Neutrophil (primary cell): Measurements from ENCODE around the gene CKAP5.

Source experiments
- H3K27ac ChIP-seq: fragments of 200-600 bp; sonication (generic); 2 replicates; pipeline ENCODE4 v1.5.1; 2016; ENCODE audit warnings: mild to moderate bottlenecking, moderate library complexity
- H3K27me3 ChIP-seq: fragments of 200-600 bp; sonication (generic); 2 replicates; pipeline ENCODE4 v1.6.0; 2016; ENCODE audit warnings: mild to moderate bottlenecking
- H3K36me3 ChIP-seq: fragments of 200-600 bp; sonication (generic); 2 replicates; pipeline ENCODE4 v1.5.1; 2017
- H3K4me1 ChIP-seq, 2 experiments: fragments of 200-600 bp in 1 of 2; sonication (generic) in 1 of 2; 1 replicate in 1 of 2; 2 replicates in 1 of 2; pipeline versions ENCODE4 v1.5.1 to v1.6.1; 2013 to 2016; ENCODE audit warnings: low read depth in 1 of 2, low read length in 1 of 2, mild to moderate bottlenecking in 1 of 2, moderate library complexity in 1 of 2; ENCODE audit not compliant: control insufficient read depth in 1 of 2, insufficient read depth in 1 of 2
- H3K4me3 ChIP-seq, 2 experiments: fragments of 200-600 bp in 1 of 2; sonication (generic) in 1 of 2; 1 replicate in 1 of 2; 2 replicates in 1 of 2; pipeline ENCODE4 v1.5.1; 2013 to 2016; ENCODE audit warnings: low read depth in 1 of 2, low read length in 1 of 2, mild to moderate bottlenecking in 1 of 2, moderate library complexity in 1 of 2
- H3K9me3 ChIP-seq: fragments of 200-600 bp; sonication (generic); 2 replicates; pipeline ENCODE4 v1.5.1; 2016
- TF ChIP-seq, protein P1 (sequence below): fragments of 200-600 bp; sonication (generic); IDR thresholded peaks from 2 replicates; pipeline ENCODE4 v1.5.1; 2016; ENCODE audit warnings: antibody characterized with exemption

The CKAP5 gene

DNA sequence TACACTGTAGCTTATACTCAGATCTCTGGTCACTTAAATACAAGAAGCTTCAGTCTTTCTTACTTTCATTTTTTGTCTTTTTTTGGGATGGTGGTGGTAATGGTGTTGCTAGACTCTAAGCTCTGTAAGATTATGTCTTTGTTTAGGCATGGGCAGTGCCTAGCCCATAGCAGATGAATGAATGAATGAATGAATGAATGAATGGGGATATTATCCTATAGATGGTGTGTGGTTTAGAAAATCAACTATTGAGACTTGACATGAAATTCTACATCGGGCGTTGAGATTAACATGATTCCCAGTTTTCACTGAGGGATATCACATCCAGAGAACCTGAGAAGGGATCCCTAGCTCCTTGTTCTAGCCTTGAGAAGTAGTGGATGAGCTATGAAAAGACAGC lies 9.8 kb upstream of the CKAP5 start:
- Histone ChIP-seq H3K4me3 (no peak overlapping the region), H3K4me1 (no peaks in the 10 kb centered on the region), H3K9me3 (no peaks in the 10 kb centered on the region), H3K36me3 (no peaks in the 10 kb centered on the region), H3K27me3 (no peaks in the 10 kb centered on the region), H3K27ac (no peak overlapping the region)
- TF ChIP-seq, protein P1, sequence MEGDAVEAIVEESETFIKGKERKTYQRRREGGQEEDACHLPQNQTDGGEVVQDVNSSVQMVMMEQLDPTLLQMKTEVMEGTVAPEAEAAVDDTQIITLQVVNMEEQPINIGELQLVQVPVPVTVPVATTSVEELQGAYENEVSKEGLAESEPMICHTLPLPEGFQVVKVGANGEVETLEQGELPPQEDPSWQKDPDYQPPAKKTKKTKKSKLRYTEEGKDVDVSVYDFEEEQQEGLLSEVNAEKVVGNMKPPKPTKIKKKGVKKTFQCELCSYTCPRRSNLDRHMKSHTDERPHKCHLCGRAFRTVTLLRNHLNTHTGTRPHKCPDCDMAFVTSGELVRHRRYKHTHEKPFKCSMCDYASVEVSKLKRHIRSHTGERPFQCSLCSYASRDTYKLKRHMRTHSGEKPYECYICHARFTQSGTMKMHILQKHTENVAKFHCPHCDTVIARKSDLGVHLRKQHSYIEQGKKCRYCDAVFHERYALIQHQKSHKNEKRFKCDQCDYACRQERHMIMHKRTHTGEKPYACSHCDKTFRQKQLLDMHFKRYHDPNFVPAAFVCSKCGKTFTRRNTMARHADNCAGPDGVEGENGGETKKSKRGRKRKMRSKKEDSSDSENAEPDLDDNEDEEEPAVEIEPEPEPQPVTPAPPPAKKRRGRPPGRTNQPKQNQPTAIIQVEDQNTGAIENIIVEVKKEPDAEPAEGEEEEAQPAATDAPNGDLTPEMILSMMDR: no peak

DNA sequence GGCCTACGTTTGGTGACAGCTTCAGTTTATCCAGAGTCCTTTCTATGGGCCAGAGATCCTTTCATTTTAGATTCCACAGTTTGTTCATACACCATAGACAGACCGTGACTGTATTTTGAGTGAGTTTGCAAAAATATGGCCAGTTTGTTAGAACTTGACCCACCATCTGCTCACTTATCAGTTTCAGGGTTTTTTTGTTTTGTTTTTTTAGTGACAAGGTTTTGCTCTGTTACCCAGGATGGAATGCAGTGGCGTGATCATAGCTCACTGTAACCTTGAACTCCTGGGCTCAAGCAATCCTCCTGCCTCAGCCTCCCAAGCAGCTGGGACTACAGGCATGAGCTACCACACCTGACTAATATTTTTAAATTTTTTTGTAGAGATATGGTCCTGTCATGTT lies 9.1 kb upstream of the CKAP5 start:
- TF ChIP-seq, protein P1: no peak
- Histone ChIP-seq H3K27me3 (no peaks in the 10 kb centered on the region), H3K36me3 (no peaks in the 10 kb centered on the region), H3K4me1 (no peaks in the 10 kb centered on the region), H3K27ac (no peak overlapping the region), H3K4me3 (no peak overlapping the region), H3K9me3 (no peaks in the 10 kb centered on the region)

DNA sequence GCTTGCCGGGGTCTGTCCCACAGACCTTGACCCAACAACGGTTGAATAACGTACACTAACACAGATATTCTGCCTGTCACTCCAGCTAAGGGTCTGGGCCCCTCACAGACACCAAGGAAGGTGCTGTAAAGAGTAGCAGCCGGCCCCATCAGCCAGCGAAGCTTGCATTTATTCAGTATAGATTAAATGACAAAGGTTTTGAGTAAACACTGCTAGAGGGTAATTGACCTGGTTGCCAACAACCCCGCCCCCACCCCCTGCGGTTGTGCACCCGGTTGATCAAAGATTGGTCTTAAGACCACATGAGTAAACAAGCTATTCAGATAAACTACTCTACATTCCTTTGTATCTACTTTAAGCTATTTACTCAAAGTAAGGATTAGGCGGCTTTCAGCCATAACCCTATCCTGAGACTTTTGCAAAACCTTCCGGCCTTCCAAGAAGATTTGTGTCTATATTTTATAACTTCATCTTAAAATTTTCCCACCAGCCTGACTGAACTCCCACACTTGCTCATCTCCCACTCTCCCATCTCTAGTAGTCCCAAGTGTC lies 4.8 kb upstream of the CKAP5 start:
- H3K36me3 ChIP-seq: no peaks in the 10 kb centered on the region
- H3K4me1 ChIP-seq: peaks cover 5% of the 10 kb centered on the region in 2 experiments
- H3K9me3 ChIP-seq: no peaks in the 10 kb centered on the region
- H3K27ac ChIP-seq: no peak overlapping the region
- TF ChIP-seq, protein P1: no peak
- no peaks in the 10 kb centered on the region for H3K27me3 ChIP-seq
- no peak overlapping the region for H3K4me3 ChIP-seq

DNA sequence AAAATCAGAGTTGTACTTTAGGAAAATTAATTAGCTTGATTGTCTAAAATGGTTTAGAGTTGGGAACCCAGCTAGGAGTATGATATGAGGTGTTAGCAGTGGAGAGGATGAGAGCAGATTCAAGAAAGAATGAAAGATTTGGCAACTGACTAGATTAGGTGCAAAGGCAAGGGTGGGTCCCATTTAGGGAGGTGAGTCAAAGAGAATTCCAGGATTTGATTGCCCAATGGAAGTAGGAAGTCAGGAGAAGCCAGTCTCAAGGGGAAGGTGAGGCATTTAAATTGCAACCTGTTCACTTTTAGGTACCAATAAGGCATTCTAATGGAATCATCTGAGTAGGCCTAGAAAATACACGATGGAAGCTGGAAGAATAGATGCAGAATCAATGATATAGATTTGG lies 3.6 kb upstream of the CKAP5 start:
- no peaks in the 10 kb centered on the region for H3K36me3 ChIP-seq
- H3K4me1 ChIP-seq: peaks cover 15 to 16% of the 10 kb centered on the region in 2 experiments
- H3K4me3 ChIP-seq: no peak overlapping the region
- no peaks in the 10 kb centered on the region for H3K9me3 ChIP-seq
- H3K27ac ChIP-seq: no peak overlapping the region
- no peaks in the 10 kb centered on the region for H3K27me3 ChIP-seq
- TF ChIP-seq, protein P1: no peak

DNA sequence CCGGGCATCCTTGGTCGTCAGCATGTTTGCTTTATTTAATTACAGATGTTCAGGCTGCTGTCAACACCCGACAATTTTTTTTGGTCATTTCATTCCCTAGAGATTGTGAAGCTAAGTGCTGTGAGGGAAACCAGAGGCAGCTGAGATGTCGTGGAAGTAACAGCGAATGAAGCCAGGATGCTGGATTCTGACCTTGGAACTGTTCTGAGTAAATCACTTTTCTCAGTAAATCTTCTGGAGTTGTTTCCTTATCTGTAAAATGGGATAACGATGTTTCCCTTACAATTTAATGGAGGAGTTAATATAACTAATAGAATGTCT lies 390 bp upstream of the CKAP5 start:
- TF ChIP-seq, protein P1: no peak
- no peaks in the 10 kb centered on the region for H3K9me3 ChIP-seq
- H3K36me3 ChIP-seq: no peaks in the 10 kb centered on the region
- H3K27ac ChIP-seq: no peak overlapping the region
- H3K4me3 ChIP-seq: peak overlapping the region; percentile 79 to 84
- H3K27me3 ChIP-seq: no peaks in the 10 kb centered on the region
- H3K4me1 ChIP-seq: peaks cover 15 to 18% of the 10 kb centered on the region in 2 experiments

DNA sequence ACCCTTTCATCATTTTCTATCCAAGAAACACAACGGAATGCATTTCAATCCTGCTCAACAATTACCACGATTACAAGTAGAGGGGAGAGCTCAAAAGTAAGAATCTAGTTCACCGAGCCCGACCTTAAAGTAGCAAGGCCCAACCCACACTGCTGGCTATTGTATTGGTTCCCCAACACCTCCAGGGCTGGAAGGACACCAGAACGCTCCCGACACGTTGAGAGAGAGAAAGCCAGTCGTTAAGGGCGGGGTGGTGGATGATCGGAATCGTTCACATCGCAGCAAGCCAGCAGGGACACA lies 690 bp downstream of the CKAP5 start:
- Histone ChIP-seq H3K27me3 (no peaks in the 10 kb centered on the region), H3K9me3 (no peaks in the 10 kb centered on the region), H3K4me3 (peak overlapping the region; percentile 79 to 84), H3K27ac (peak overlapping the region; percentile 63), H3K4me1 (peaks cover 15 to 18% of the 10 kb centered on the region in 2 experiments), H3K36me3 (no peaks in the 10 kb centered on the region)
- TF ChIP-seq, protein P1: no peak
